ENCODE data around the gene PEX7.

GRCh38 chr6:136822376-136823127, at the start of gene PEX7:
- TF ChIP-seq CTCF (conservative IDR thresholded peaks at IDR 0.05; ENCODE audit: low read depth in 2 of 2) = peak; percentile 54 to 66
- TF ChIP-seq, protein P1, sequence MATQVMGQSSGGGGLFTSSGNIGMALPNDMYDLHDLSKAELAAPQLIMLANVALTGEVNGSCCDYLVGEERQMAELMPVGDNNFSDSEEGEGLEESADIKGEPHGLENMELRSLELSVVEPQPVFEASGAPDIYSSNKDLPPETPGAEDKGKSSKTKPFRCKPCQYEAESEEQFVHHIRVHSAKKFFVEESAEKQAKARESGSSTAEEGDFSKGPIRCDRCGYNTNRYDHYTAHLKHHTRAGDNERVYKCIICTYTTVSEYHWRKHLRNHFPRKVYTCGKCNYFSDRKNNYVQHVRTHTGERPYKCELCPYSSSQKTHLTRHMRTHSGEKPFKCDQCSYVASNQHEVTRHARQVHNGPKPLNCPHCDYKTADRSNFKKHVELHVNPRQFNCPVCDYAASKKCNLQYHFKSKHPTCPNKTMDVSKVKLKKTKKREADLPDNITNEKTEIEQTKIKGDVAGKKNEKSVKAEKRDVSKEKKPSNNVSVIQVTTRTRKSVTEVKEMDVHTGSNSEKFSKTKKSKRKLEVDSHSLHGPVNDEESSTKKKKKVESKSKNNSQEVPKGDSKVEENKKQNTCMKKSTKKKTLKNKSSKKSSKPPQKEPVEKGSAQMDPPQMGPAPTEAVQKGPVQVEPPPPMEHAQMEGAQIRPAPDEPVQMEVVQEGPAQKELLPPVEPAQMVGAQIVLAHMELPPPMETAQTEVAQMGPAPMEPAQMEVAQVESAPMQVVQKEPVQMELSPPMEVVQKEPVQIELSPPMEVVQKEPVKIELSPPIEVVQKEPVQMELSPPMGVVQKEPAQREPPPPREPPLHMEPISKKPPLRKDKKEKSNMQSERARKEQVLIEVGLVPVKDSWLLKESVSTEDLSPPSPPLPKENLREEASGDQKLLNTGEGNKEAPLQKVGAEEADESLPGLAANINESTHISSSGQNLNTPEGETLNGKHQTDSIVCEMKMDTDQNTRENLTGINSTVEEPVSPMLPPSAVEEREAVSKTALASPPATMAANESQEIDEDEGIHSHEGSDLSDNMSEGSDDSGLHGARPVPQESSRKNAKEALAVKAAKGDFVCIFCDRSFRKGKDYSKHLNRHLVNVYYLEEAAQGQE (IDR thresholded peaks at IDR 0.05; ENCODE audit: unreplicated experiment) = no peak
